Measurements from ENCODE around the gene ARHGAP5. TPM values are rescaled to one million over a fixed set of nuclear protein-coding genes. Genes with fewer than 3 reads are reported as not detected.

ARHGAP5 gene
- total RNA-seq, 1 donor from 2014 or later, result 86.1 TPM

DNA sequence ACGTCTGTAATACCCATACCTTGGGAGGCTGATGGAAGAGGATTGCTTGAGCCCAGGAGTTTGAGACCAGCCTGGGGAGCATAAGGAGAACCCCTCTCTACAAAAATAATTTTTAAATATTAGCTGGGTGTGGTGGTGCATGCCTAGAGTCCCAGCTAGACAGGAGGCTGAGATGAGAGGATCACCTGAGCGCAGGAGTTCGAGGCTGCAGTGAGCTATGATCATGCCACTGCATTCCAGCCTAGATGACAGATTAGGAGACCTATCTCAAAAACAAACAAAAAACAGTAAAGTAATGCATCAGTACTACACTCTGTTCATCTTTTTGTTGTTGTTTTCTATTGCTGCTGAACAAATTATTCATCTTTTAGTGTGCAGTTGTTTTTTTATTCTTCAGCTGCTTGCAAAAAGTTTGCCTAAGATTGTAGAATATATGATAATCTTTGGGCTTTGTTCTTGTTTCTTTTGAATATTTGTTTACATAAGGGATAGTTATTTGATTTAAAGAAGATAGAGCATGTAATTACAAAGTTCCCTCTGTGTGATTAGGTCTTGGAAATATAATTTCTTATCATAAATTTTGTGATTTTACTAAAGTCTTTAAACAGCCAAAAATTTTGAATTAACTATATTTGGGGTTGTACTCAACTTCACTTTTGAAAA, 8.2 kb downstream of the ARHGAP5 start:
- Histone ChIP-seq H3K27ac (ENCODE audit: low read depth, low read length) (no peak overlapping the region), H3K4me1 (ENCODE audit: control insufficient read depth in 3 of 3, insufficient read depth in 3 of 3, low read length in 3 of 3) (peaks cover 0 to 4% (median 0%) of the 10 kb centered on the region in 3 donors), H3K9me3 (ENCODE audit: control insufficient read depth in 3 of 3, low read length in 3 of 3) (no peaks in the 10 kb centered on the region), H3K9ac (ENCODE audit: low read depth in 1 of 3, low read length in 3 of 3) (no peak overlapping the region), H3K36me3 (ENCODE audit: control insufficient read depth in 3 of 3, insufficient read depth in 3 of 3, low read length in 3 of 3) (no peaks in the 10 kb centered on the region), H3K4me3 (ENCODE audit: low read length in 3 of 3) (no peak overlapping the region), H3K27me3 (ENCODE audit: control insufficient read depth in 3 of 3, insufficient read depth in 3 of 3, low read length in 3 of 3) (no peaks in the 10 kb centered on the region)

GRCh38 chr14:32085845-32086383, 8.8 kb downstream of the ARHGAP5 start:
- H3K27me3 ChIP-seq (ENCODE audit: control insufficient read depth in 3 of 3, insufficient read depth in 3 of 3, low read length in 3 of 3), result no peaks in the 10 kb centered on the region
- no peaks in the 10 kb centered on the region for H3K9me3 ChIP-seq (ENCODE audit: control insufficient read depth in 3 of 3, low read length in 3 of 3)
- H3K4me1 ChIP-seq (ENCODE audit: control insufficient read depth in 3 of 3, insufficient read depth in 3 of 3, low read length in 3 of 3), result peaks cover 0 to 4% (median 0%) of the 10 kb centered on the region in 3 donors
- no peak overlapping the region for H3K27ac ChIP-seq (ENCODE audit: low read depth, low read length)
- no peak overlapping the region for H3K4me3 ChIP-seq (ENCODE audit: low read length in 3 of 3)
- no peak overlapping the region for H3K9ac ChIP-seq (ENCODE audit: low read depth in 1 of 3, low read length in 3 of 3)
- peaks cover 0 to 4% (median 3%) of the 10 kb centered on the region in 3 donors for H3K36me3 ChIP-seq (ENCODE audit: control insufficient read depth in 3 of 3, insufficient read depth in 3 of 3, low read length in 3 of 3)

DNA sequence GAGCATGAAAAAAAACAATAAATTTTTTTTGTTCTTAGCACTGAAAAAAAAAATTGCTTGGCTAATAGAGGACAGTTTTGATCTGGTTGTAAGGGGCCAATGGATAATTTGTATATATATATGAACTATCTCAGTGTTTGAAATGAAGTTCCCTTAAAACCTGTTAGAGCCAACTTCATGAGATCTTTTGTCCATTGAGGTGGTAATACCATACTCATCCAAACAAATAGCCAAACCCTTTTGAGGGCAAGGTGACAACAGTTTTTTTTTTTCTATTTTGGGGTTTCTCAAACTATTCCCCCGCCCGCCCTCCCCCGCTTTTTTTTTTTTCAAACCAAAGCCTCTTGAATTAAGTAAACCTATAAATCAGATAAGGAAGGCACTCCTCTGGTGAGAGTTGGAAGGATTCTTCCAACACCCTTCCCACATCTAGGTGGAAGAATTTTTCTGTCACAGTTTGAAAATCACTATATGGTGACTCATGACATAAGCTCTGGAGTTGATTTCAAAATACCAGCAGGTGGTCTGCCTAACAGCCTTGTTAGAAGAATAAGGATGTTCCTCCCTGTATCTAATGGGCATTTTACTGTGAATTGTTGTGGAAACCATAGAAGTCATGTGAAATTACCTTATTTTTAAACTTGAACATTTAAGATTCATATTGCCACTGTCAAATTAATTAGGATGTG, 10.2 kb downstream of the ARHGAP5 start:
- no peak overlapping the region for H3K4me3 ChIP-seq (ENCODE audit: low read length in 3 of 3)
- H3K27me3 ChIP-seq (ENCODE audit: control insufficient read depth in 3 of 3, insufficient read depth in 3 of 3, low read length in 3 of 3), result no peaks in the 10 kb centered on the region
- H3K9ac ChIP-seq (ENCODE audit: low read depth in 1 of 3, low read length in 3 of 3), result no peak overlapping the region
- no peaks in the 10 kb centered on the region for H3K4me1 ChIP-seq (ENCODE audit: control insufficient read depth in 3 of 3, insufficient read depth in 3 of 3, low read length in 3 of 3)
- peaks cover 0 to 9% (median 4%) of the 10 kb centered on the region in 3 donors for H3K36me3 ChIP-seq (ENCODE audit: control insufficient read depth in 3 of 3, insufficient read depth in 3 of 3, low read length in 3 of 3)
- no peak overlapping the region for H3K27ac ChIP-seq (ENCODE audit: low read depth, low read length)
- no peaks in the 10 kb centered on the region for H3K9me3 ChIP-seq (ENCODE audit: control insufficient read depth in 3 of 3, low read length in 3 of 3)

GRCh38 chr14:32087907-32088306, 10.8 kb downstream of the ARHGAP5 start:
- Histone ChIP-seq H3K9ac (ENCODE audit: low read depth in 1 of 3, low read length in 3 of 3) (no peak overlapping the region), H3K27me3 (ENCODE audit: control insufficient read depth in 3 of 3, insufficient read depth in 3 of 3, low read length in 3 of 3) (no peaks in the 10 kb centered on the region), H3K9me3 (ENCODE audit: control insufficient read depth in 3 of 3, low read length in 3 of 3) (no peaks in the 10 kb centered on the region), H3K27ac (ENCODE audit: low read depth, low read length) (no peak overlapping the region), H3K4me3 (ENCODE audit: low read length in 3 of 3) (no peak overlapping the region), H3K4me1 (ENCODE audit: control insufficient read depth in 3 of 3, insufficient read depth in 3 of 3, low read length in 3 of 3) (no peaks in the 10 kb centered on the region), H3K36me3 (ENCODE audit: control insufficient read depth in 3 of 3, insufficient read depth in 3 of 3, low read length in 3 of 3) (peaks cover 0 to 12% (median 7%) of the 10 kb centered on the region in 3 donors)

DNA sequence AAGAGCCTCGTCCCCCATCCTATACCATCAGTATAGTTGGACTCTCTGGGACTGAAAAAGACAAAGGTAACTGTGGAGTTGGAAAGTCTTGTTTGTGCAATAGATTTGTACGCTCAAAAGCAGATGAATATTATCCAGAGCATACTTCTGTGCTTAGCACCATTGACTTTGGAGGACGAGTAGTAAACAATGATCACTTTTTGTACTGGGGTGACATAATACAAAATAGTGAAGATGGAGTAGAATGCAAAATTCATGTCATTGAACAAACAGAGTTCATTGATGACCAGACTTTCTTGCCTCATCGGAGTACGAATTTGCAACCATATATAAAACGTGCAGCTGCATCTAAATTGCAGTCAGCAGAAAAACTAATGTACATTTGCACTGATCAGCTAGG, 13.6 kb downstream of the ARHGAP5 start:
- peaks cover 0 to 15% (median 7%) of the 10 kb centered on the region in 3 donors for H3K36me3 ChIP-seq (ENCODE audit: control insufficient read depth in 3 of 3, insufficient read depth in 3 of 3, low read length in 3 of 3)
- no peaks in the 10 kb centered on the region for H3K27me3 ChIP-seq (ENCODE audit: control insufficient read depth in 3 of 3, insufficient read depth in 3 of 3, low read length in 3 of 3)
- no peak overlapping the region for H3K9ac ChIP-seq (ENCODE audit: low read depth in 1 of 3, low read length in 3 of 3)
- no peaks in the 10 kb centered on the region for H3K4me1 ChIP-seq (ENCODE audit: control insufficient read depth in 3 of 3, insufficient read depth in 3 of 3, low read length in 3 of 3)
- no peaks in the 10 kb centered on the region for H3K9me3 ChIP-seq (ENCODE audit: control insufficient read depth in 3 of 3, low read length in 3 of 3)
- no peak overlapping the region for H3K4me3 ChIP-seq (ENCODE audit: low read length in 3 of 3)
- no peak overlapping the region for H3K27ac ChIP-seq (ENCODE audit: low read depth, low read length)

GRCh38 chr14:32099473-32099872, 22.4 kb downstream of the ARHGAP5 start:
- H3K9ac ChIP-seq (ENCODE audit: low read depth in 1 of 3, low read length in 3 of 3), result no peak overlapping the region
- no peaks in the 10 kb centered on the region for H3K4me1 ChIP-seq (ENCODE audit: control insufficient read depth in 3 of 3, insufficient read depth in 3 of 3, low read length in 3 of 3)
- H3K27me3 ChIP-seq (ENCODE audit: control insufficient read depth in 3 of 3, insufficient read depth in 3 of 3, low read length in 3 of 3), result no peaks in the 10 kb centered on the region
- peaks cover 0 to 6% (median 0%) of the 10 kb centered on the region in 3 donors for H3K36me3 ChIP-seq (ENCODE audit: control insufficient read depth in 3 of 3, insufficient read depth in 3 of 3, low read length in 3 of 3)
- no peaks in the 10 kb centered on the region for H3K9me3 ChIP-seq (ENCODE audit: control insufficient read depth in 3 of 3, low read length in 3 of 3)
- H3K27ac ChIP-seq (ENCODE audit: low read depth, low read length), result no peak overlapping the region
- H3K4me3 ChIP-seq (ENCODE audit: low read length in 3 of 3), result no peak overlapping the region

DNA sequence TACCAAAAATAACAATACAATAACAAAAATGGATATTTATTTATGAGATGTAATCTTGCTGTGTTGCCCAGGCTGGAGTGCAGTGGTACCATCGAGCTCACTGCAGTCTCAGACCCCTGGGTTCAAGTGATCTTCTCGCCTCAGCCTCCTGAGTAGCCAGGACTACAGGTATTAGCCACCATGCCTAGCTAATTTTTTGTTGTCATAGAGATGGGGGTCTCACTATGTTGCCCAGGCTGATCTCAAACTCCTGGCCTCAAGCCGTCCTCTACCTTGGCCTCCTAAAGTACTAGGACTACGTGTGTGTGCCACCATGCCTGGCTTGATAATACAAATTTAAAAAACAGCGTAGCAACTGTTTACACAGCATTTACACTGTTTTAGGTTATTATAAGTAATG, 23.1 kb downstream of the ARHGAP5 start:
- peaks cover 0 to 6% (median 0%) of the 10 kb centered on the region in 3 donors for H3K36me3 ChIP-seq (ENCODE audit: control insufficient read depth in 3 of 3, insufficient read depth in 3 of 3, low read length in 3 of 3)
- H3K9ac ChIP-seq (ENCODE audit: low read depth in 1 of 3, low read length in 3 of 3), result no peak overlapping the region
- H3K9me3 ChIP-seq (ENCODE audit: control insufficient read depth in 3 of 3, low read length in 3 of 3), result no peaks in the 10 kb centered on the region
- H3K27ac ChIP-seq (ENCODE audit: low read depth, low read length), result no peak overlapping the region
- no peaks in the 10 kb centered on the region for H3K27me3 ChIP-seq (ENCODE audit: control insufficient read depth in 3 of 3, insufficient read depth in 3 of 3, low read length in 3 of 3)
- H3K4me3 ChIP-seq (ENCODE audit: low read length in 3 of 3), result no peak overlapping the region
- H3K4me1 ChIP-seq (ENCODE audit: control insufficient read depth in 3 of 3, insufficient read depth in 3 of 3, low read length in 3 of 3), result no peaks in the 10 kb centered on the region

DNA sequence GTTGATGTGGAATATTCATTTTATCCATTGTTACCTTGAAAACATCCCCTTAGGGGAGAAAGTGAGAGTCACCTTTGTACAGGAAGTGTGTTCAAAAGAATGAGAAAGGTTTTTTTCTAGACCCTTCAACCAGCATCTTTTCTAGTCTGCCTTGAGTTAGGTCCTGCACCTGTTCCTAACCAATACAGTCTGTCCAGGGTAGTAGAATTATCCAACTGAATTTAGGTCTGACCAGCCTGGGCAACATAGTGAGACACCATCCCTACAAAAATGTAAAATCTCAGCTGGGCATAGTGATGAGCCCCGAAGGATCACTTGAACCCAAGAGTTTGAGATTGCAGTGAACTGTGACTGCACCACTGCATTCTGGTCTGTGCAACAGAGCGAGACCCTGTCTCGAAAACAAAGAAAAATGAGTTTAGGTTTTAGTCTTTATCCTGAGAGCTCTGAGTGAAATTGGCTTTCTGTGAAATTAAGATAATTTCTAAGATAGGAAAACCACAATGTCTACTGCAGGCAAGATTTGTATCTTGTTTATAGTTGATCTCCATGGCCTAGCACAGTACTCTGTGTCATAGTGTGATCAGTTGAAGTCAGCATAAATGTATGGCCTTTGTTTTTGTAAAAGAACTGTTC, 25.2 kb downstream of the ARHGAP5 start:
- Histone ChIP-seq H3K36me3 (ENCODE audit: control insufficient read depth in 3 of 3, insufficient read depth in 3 of 3, low read length in 3 of 3) (peaks cover 0 to 3% (median 0%) of the 10 kb centered on the region in 3 donors), H3K4me1 (ENCODE audit: control insufficient read depth in 3 of 3, insufficient read depth in 3 of 3, low read length in 3 of 3) (peaks cover 0 to 4% (median 0%) of the 10 kb centered on the region in 3 donors), H3K27ac (ENCODE audit: low read depth, low read length) (no peak overlapping the region), H3K9me3 (ENCODE audit: control insufficient read depth in 3 of 3, low read length in 3 of 3) (no peaks in the 10 kb centered on the region), H3K9ac (ENCODE audit: low read depth in 1 of 3, low read length in 3 of 3) (no peak overlapping the region), H3K4me3 (ENCODE audit: low read length in 3 of 3) (no peak overlapping the region), H3K27me3 (ENCODE audit: control insufficient read depth in 3 of 3, insufficient read depth in 3 of 3, low read length in 3 of 3) (no peaks in the 10 kb centered on the region)

DNA sequence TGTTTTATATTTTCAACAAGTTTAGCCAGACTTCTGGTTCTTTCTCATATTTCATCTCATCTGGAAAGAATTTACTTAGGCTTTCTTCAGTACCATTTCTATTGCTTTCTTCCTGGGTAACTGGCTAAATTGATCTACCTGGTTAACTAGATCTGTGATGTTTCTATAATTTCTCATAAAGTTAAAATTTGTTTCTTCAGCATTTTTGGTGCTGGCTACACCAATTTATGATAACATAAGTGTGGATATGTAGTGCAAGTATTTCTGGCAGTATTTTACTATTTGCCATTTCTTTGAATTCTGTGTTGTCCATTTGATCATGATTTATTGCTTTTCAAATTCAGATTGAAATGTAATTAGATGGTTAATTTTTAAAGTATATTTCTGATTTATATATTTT, 25.9 kb downstream of the ARHGAP5 start:
- Histone ChIP-seq H3K27ac (ENCODE audit: low read depth, low read length) (no peak overlapping the region), H3K4me1 (ENCODE audit: control insufficient read depth in 3 of 3, insufficient read depth in 3 of 3, low read length in 3 of 3) (peaks cover 0 to 4% (median 0%) of the 10 kb centered on the region in 3 donors)

DNA sequence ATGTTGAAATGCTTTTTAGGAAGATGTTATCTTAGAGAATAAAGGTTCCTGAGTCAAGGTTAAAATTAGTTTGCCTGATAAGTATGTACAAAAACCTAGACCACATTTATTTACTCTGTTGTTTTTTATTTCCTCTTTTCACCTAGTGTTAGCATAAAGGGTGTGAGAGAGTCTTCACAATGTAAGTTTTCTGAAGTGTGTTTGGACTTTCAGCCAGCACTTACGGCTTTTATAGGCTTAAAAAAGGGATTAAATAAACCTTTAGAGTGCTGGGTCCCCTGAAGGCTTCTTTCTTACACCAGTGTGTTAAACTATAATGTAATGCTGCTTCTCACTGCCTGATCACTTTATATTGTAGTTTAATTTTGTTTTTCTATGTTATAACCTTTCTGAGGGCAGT, 27.2 kb downstream of the ARHGAP5 start:
- peaks cover 0 to 4% (median 0%) of the 10 kb centered on the region in 3 donors for H3K4me1 ChIP-seq (ENCODE audit: control insufficient read depth in 3 of 3, insufficient read depth in 3 of 3, low read length in 3 of 3)
- peaks cover 0 to 3% (median 0%) of the 10 kb centered on the region in 3 donors for H3K36me3 ChIP-seq (ENCODE audit: control insufficient read depth in 3 of 3, insufficient read depth in 3 of 3, low read length in 3 of 3)
- H3K27ac ChIP-seq (ENCODE audit: low read depth, low read length), result no peak overlapping the region
- no peaks in the 10 kb centered on the region for H3K9me3 ChIP-seq (ENCODE audit: control insufficient read depth in 3 of 3, low read length in 3 of 3)
- H3K27me3 ChIP-seq (ENCODE audit: control insufficient read depth in 3 of 3, insufficient read depth in 3 of 3, low read length in 3 of 3), result no peaks in the 10 kb centered on the region
- no peak overlapping the region for H3K9ac ChIP-seq (ENCODE audit: low read depth in 1 of 3, low read length in 3 of 3)
- H3K4me3 ChIP-seq (ENCODE audit: low read length in 3 of 3), result no peak overlapping the region

More for the DNA sequence above, 25.9 kb downstream of the ARHGAP5 start:
- Histone ChIP-seq H3K4me3 (ENCODE audit: low read length in 3 of 3) (no peak overlapping the region), H3K27me3 (ENCODE audit: control insufficient read depth in 3 of 3, insufficient read depth in 3 of 3, low read length in 3 of 3) (no peaks in the 10 kb centered on the region), H3K36me3 (ENCODE audit: control insufficient read depth in 3 of 3, insufficient read depth in 3 of 3, low read length in 3 of 3) (peaks cover 0 to 3% (median 0%) of the 10 kb centered on the region in 3 donors), H3K9ac (ENCODE audit: low read depth in 1 of 3, low read length in 3 of 3) (no peak overlapping the region), H3K9me3 (ENCODE audit: control insufficient read depth in 3 of 3, low read length in 3 of 3) (no peaks in the 10 kb centered on the region)

Data from skeletal muscle tissue (tissue), 4 donors.